B cell (primary cell): ENCODE results near the gene NFATC1. TPM values are rescaled to one million over a fixed set of nuclear protein-coding genes. Genes with fewer than 3 reads are reported as not detected.

Experiments
- ATAC-seq: fragments of 200-7000 bp; cut with Tn5 transposase; one replicate; pipeline ENCODE4 v1.10.0; 2021; ENCODE audit warnings: low read depth, mild to moderate bottlenecking, moderate number of reproducible peaks, moderate library complexity
- CTCF ChIA-PET: fragments of 350-600 bp; sonication (Branson Sonifier 250); formaldehyde crosslinking; loops from one replicate; lab custom pipeline; 2021; ENCODE audit warnings: antibody characterized with exemption, inconsistent platforms; lab: Charles Lee
- POLR2A ChIA-PET: fragments of 350-600 bp; sonication (Branson Sonifier 250); formaldehyde crosslinking; loops from one replicate; lab custom pipeline; 2021; ENCODE audit warnings: antibody characterized with exemption; lab: Charles Lee
- DNase-seq: peaks from one replicate; pipeline ENCODE4 v3.0.0; 2013
- H2AFZ ChIP-seq: 2 replicates; pipeline ENCODE4 v1.6.1; 2012; ENCODE audit warnings: mild to moderate bottlenecking, low read depth, low read length; ENCODE audit not compliant: insufficient read depth, poor library complexity, severe bottlenecking
- H3K27ac ChIP-seq, 2 donors: 1 replicate in 1 of 2; 2 replicates in 1 of 2; pipeline ENCODE4 v1.5.1; 2012 to 2013; ENCODE audit warnings: low read length in 2 of 2, mild to moderate bottlenecking in 2 of 2, moderate library complexity in 1 of 2
- H3K27me3 ChIP-seq, 4 experiments: fragments of 200-600 bp in 1 of 4; sonication (generic) in 1 of 4; replicated peaks in 1 of 4; 1 replicate in 2 of 4; 2 replicates in 2 of 4; pipeline versions ENCODE4 v1.6.1 to v1.7.0; 2013 to 2016; ENCODE audit warnings: low read length in 3 of 4, mild to moderate bottlenecking in 2 of 4, mixed read lengths in 1 of 4, moderate library complexity in 1 of 4; ENCODE audit not compliant: insufficient read depth in 4 of 4, control insufficient read depth in 3 of 4; ENCODE audit errors: control extremely low read depth in 1 of 4
- H3K36me3 ChIP-seq, 2 experiments: replicated peaks in 1 of 2; 1 replicate in 1 of 2; 2 replicates in 1 of 2; pipeline versions ENCODE4 v1.6.1 to v1.7.1; 2013; ENCODE audit warnings: low read length in 1 of 2; ENCODE audit not compliant: insufficient read depth in 2 of 2, control insufficient read depth in 1 of 2; ENCODE audit errors: control extremely low read depth in 1 of 2, extremely low read depth in 1 of 2
- H3K4me1 ChIP-seq, 2 donors: fragments of 200-600 bp in 1 of 2; sonication (generic) in 1 of 2; 1 replicate in 1 of 2; 2 replicates in 1 of 2; pipeline versions ENCODE4 v1.5.1 to v1.6.1; 2013 to 2017; ENCODE audit warnings: low read length in 2 of 2; ENCODE audit not compliant: control insufficient read depth in 2 of 2, insufficient read depth in 2 of 2
- H3K4me2 ChIP-seq: replicated peaks from 2 replicates; pipeline ENCODE3; 2012; ENCODE audit warnings: mild to moderate bottlenecking, low read depth, low read length; ENCODE audit not compliant: poor library complexity, severe bottlenecking
- H3K4me3 ChIP-seq, 5 experiments: fragments of 200-600 bp in 1 of 5; sonication (generic) in 1 of 5; 1 replicate in 3 of 5; 2 replicates in 2 of 5; pipeline versions ENCODE4 v1.5.1 to v1.7.0; 2011 to 2016; ENCODE audit warnings: low read length in 4 of 5, mild to moderate bottlenecking in 4 of 5, low read depth in 2 of 5, control low read depth in 1 of 5, moderate library complexity in 1 of 5; ENCODE audit not compliant: insufficient read depth in 1 of 5; ENCODE audit errors: control extremely low read depth in 1 of 5, extremely low read depth in 1 of 5
- H3K79me2 ChIP-seq: fragments of 200-600 bp; sonication (generic); one replicate; pipeline ENCODE4 v1.6.0; 2016; ENCODE audit warnings: low read length; ENCODE audit not compliant: control insufficient read depth, insufficient read depth
- H3K9ac ChIP-seq: fragments of 200-600 bp; sonication (generic); 2 replicates; pipeline ENCODE4 v1.6.1; 2017; ENCODE audit warnings: mild to moderate bottlenecking, low read length, moderate library complexity
- H3K9me3 ChIP-seq, 3 donors: one replicate each; pipeline versions ENCODE4 v1.6.1 to v1.7.1; 2013; ENCODE audit warnings: low read length in 2 of 3; ENCODE audit not compliant: control insufficient read depth in 2 of 3, insufficient read depth in 1 of 3; ENCODE audit errors: control extremely low read depth in 1 of 3
- H4K20me1 ChIP-seq: 2 replicates; pipeline ENCODE4 v1.6.0; 2012; ENCODE audit warnings: mild to moderate bottlenecking, low read length; ENCODE audit not compliant: insufficient read depth, control insufficient read depth, poor library complexity, severe bottlenecking
- H3K27ac Mint-ChIP-seq: one replicate; pipeline ENCODE4 v1.8.0; 2021; ENCODE audit warnings: mixed read lengths
- H3K27me3 Mint-ChIP-seq: one replicate; pipeline ENCODE4 v1.8.0; 2021; ENCODE audit warnings: mixed read lengths
- H3K4me1 Mint-ChIP-seq: one replicate; pipeline ENCODE4 v1.8.0; 2021; ENCODE audit warnings: mixed read lengths
- H3K4me3 Mint-ChIP-seq: one replicate; pipeline ENCODE4 v1.8.0; 2021; ENCODE audit warnings: mixed read lengths
- H3K9me3 Mint-ChIP-seq: one replicate; pipeline ENCODE4 v1.8.0; 2022; ENCODE audit warnings: mixed read lengths; ENCODE audit not compliant: insufficient read depth
- CTCF ChIP-seq: fragments of 200-600 bp; IDR thresholded peaks from one replicate; pipeline ENCODE4 v1.8.0; 2022; ENCODE audit warnings: antibody characterized with exemption, mild to moderate bottlenecking
- EZH2 ChIP-seq: IDR thresholded peaks from 2 replicates; pipeline ENCODE4 v1.6.1; 2012; ENCODE audit warnings: borderline replicate concordance, low read depth, mild to moderate bottlenecking, moderate library complexity, low read length; ENCODE audit not compliant: insufficient read depth, poor library complexity, severe bottlenecking
- WGBS: methylation state at CpG from one replicate; pipeline ENCODE4 v1.1.5; 2013; ENCODE audit warnings: missing lambda C conversion rate; ENCODE audit not compliant: insufficient coverage; 5-methylcytosine and 5-hydroxymethylcytosine counted together
- intact Hi-C: fragments of 100-400 bp; cut with micrococcal nuclease; formaldehyde crosslinking; loops from one replicate; pipeline ENCODE4 v1.10.0; 2022
- polyA plus RNA-seq: library from polyadenylated mRNA; depleted of rRNA; stranded (reverse); fragments of >200 nt; gene quantifications from 2 replicates; pipeline ENCODE4 v1.2.3, GENCODE V29; 2012
- total RNA-seq, 2 donors: library from RNA; stranded (reverse); fragments of 120-200 nt in 1 of 2; gene quantifications; 1 replicate in 1 of 2; 2 replicates in 1 of 2; pipeline versions ENCODE4 v1.2.3 to v1.2.4, GENCODE V29; 2013 to 2022

The NFATC1 gene
- total and polyA plus RNA-seq, 2 donors (not counting 1 experiment from before 2014, with no cell fraction given): 32.2 to 108 TPM

GRCh38 chr18:79520478-79521390, 125.0 kb downstream of the NFATC1 start:
- ATAC-seq (no peak), DNase-seq (peak; percentile 52)
- Histone ChIP-seq H3K27ac (peak overlapping the region; percentile 24 to 46), H3K4me2 (peak overlapping the region; percentile 73), H3K9ac (no peak overlapping the region), H3K4me3 (peak overlapping the region in 1 of 5 experiments; percentile 33), H3K36me3 (peaks cover 0 to 10% of the 10 kb centered on the region in 2 experiments), H3K27me3 (no peaks in the 10 kb centered on the region), H4K20me1 (peaks cover 6% of the 10 kb centered on the region), H3K79me2 (peaks cover 80% of the 10 kb centered on the region), H3K4me1 (peaks cover 64 to 79% of the 10 kb centered on the region in 2 donors), H2AFZ (peak overlapping the region; percentile 32), H3K9me3 (peaks cover 0 to 3% (median 0%) of the 10 kb centered on the region in 3 donors)
- Mint-ChIP-seq H3K27ac (peak overlapping the region; percentile 85), H3K27me3 (no peaks in the 10 kb centered on the region), H3K4me1 (peaks cover 88% of the 10 kb centered on the region), H3K4me3 (peak overlapping the region; percentile 85), H3K9me3 (no peaks in the 10 kb centered on the region)
- 59% methylated on average over 3 of the region's 9 CpGs for WGBS
- intact Hi-C loops: loop anchor here (5.0 kb wide), 1 partner anchor 512 kb away; the partner anchor contains the start of gene RBFA
- CTCF ChIA-PET: interaction anchor here (0.8 to 1.6 kb wide), 2 partner anchors 52 to 117 kb away, joined by 3 to 4 read pairs; no protein-coding TSS in a partner anchor
- POLR2A ChIA-PET: interaction anchor here (0.8 to 1.0 kb wide), 4 partner anchors 12 to 118 kb away, joined by 3 to 10 read pairs (median 6); no protein-coding TSS in a partner anchor
- TF ChIP-seq EZH2 (no peak), CTCF (no peak)
